ENCODE results near the gene DLGAP1.

The DLGAP1 gene

GRCh38 chr18:3715231-3716080, 739.7 kb downstream of the DLGAP1 start:
- Histone ChIP-seq H4K20me1 (ENCODE audit: insufficient read depth, low read length) (no peaks in the 10 kb centered on the region), H3K4me3 (ENCODE audit: low read length) (no peak overlapping the region), H3K4me1 (ENCODE audit: low read length) (peaks cover 16% of the 10 kb centered on the region), H3K27me3 (ENCODE audit: low read depth, low read length) (peaks cover 21% of the 10 kb centered on the region), H2AFZ (ENCODE audit: low read depth, low read length) (no peak overlapping the region), H3K36me3 (replicated peaks; ENCODE audit: low read depth, low read length) (no peaks in the 10 kb centered on the region), H3K4me2 (ENCODE audit: low read length) (no peak overlapping the region), H3K27ac (ENCODE audit: low read length) (no peak overlapping the region), H3K9me3 (ENCODE audit: insufficient read depth, low read length) (no peaks in the 10 kb centered on the region), H3K9ac (ENCODE audit: low read length) (no peak overlapping the region), H3K79me2 (ENCODE audit: low read length) (no peaks in the 10 kb centered on the region)
- TF ChIP-seq, protein P1, sequence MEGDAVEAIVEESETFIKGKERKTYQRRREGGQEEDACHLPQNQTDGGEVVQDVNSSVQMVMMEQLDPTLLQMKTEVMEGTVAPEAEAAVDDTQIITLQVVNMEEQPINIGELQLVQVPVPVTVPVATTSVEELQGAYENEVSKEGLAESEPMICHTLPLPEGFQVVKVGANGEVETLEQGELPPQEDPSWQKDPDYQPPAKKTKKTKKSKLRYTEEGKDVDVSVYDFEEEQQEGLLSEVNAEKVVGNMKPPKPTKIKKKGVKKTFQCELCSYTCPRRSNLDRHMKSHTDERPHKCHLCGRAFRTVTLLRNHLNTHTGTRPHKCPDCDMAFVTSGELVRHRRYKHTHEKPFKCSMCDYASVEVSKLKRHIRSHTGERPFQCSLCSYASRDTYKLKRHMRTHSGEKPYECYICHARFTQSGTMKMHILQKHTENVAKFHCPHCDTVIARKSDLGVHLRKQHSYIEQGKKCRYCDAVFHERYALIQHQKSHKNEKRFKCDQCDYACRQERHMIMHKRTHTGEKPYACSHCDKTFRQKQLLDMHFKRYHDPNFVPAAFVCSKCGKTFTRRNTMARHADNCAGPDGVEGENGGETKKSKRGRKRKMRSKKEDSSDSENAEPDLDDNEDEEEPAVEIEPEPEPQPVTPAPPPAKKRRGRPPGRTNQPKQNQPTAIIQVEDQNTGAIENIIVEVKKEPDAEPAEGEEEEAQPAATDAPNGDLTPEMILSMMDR (IDR thresholded peaks at IDR 0.05; ENCODE audit: low read depth, low read length) = no peak
- TF ChIP-seq EZH2phosphoT487 (IDR thresholded peaks at IDR 0.05; ENCODE audit: low read depth) = no peak

GRCh38 chr18:3713708-3714107, 741.4 kb downstream of the DLGAP1 start:
- H3K36me3 ChIP-seq (replicated peaks; ENCODE audit: low read depth, low read length) = no peaks in the 10 kb centered on the region
- peaks cover 16% of the 10 kb centered on the region for H3K4me1 ChIP-seq (ENCODE audit: low read length)
- no peak overlapping the region for H3K4me3 ChIP-seq (ENCODE audit: low read length)
- H4K20me1 ChIP-seq (ENCODE audit: insufficient read depth, low read length) = no peaks in the 10 kb centered on the region
- no peaks in the 10 kb centered on the region for H3K9me3 ChIP-seq (ENCODE audit: insufficient read depth, low read length)
- no peak overlapping the region for H3K4me2 ChIP-seq (ENCODE audit: low read length)
- H3K79me2 ChIP-seq (ENCODE audit: low read length) = no peaks in the 10 kb centered on the region
- peaks cover 30% of the 10 kb centered on the region for H3K27me3 ChIP-seq (ENCODE audit: low read depth, low read length)
- H3K9ac ChIP-seq (ENCODE audit: low read length) = no peak overlapping the region
- H3K27ac ChIP-seq (ENCODE audit: low read length) = no peak overlapping the region
- TF ChIP-seq EZH2phosphoT487 (IDR thresholded peaks at IDR 0.05; ENCODE audit: low read depth) = no peak
- TF ChIP-seq, protein P1 (IDR thresholded peaks at IDR 0.05; ENCODE audit: low read depth, low read length) = no peak
- no peak overlapping the region for H2AFZ ChIP-seq (ENCODE audit: low read depth, low read length)

DNA sequence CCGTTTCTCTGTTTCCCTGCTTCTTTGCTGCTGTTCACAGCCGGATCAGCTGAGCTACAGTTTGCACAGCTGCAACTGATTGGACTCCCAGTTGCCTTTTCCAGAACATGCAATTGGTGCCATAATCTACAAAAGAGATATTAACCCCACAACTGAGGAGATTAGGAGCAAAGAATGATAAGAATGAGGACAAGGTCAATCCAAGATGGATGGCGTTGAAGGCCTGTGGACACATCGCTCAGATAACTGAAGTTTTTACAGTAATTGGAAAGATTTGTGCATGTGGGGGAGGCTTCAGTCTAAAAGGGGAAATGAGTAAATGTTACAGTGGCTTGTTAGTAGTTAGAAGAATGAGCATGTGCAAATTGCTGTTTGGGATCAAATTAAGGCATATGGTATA, 741.9 kb downstream of the DLGAP1 start:
- H2AFZ ChIP-seq (ENCODE audit: low read depth, low read length) = no peak overlapping the region
- TF ChIP-seq EZH2phosphoT487 (IDR thresholded peaks at IDR 0.05; ENCODE audit: low read depth) = no peak
- TF ChIP-seq, protein P1 (IDR thresholded peaks at IDR 0.05; ENCODE audit: low read depth, low read length) = no peak
- no peak overlapping the region for H3K9ac ChIP-seq (ENCODE audit: low read length)
- no peak overlapping the region for H3K27ac ChIP-seq (ENCODE audit: low read length)
- no peaks in the 10 kb centered on the region for H3K36me3 ChIP-seq (replicated peaks; ENCODE audit: low read depth, low read length)
- H3K4me1 ChIP-seq (ENCODE audit: low read length) = peaks cover 16% of the 10 kb centered on the region
- peaks cover 33% of the 10 kb centered on the region for H3K27me3 ChIP-seq (ENCODE audit: low read depth, low read length)
- H3K4me3 ChIP-seq (ENCODE audit: low read length) = no peak overlapping the region
- peak overlapping the region; percentile 4; the same call in 1 of the 2 replicates for H3K4me2 ChIP-seq (ENCODE audit: low read length)
- H4K20me1 ChIP-seq (ENCODE audit: insufficient read depth, low read length) = no peaks in the 10 kb centered on the region
- H3K9me3 ChIP-seq (ENCODE audit: insufficient read depth, low read length) = no peaks in the 10 kb centered on the region
- H3K79me2 ChIP-seq (ENCODE audit: low read length) = no peaks in the 10 kb centered on the region

GRCh38 chr18:3712491-3712890, 742.6 kb downstream of the DLGAP1 start:
- Histone ChIP-seq H3K9ac (ENCODE audit: low read length) (no peak overlapping the region), H3K4me3 (ENCODE audit: low read length) (no peak overlapping the region), H4K20me1 (ENCODE audit: insufficient read depth, low read length) (no peaks in the 10 kb centered on the region), H3K36me3 (replicated peaks; ENCODE audit: low read depth, low read length) (no peaks in the 10 kb centered on the region), H3K4me1 (ENCODE audit: low read length) (peaks cover 14% of the 10 kb centered on the region), H3K4me2 (ENCODE audit: low read length) (no peak overlapping the region), H3K9me3 (ENCODE audit: insufficient read depth, low read length) (no peaks in the 10 kb centered on the region), H3K27me3 (ENCODE audit: low read depth, low read length) (peaks cover 38% of the 10 kb centered on the region), H3K27ac (ENCODE audit: low read length) (no peak overlapping the region), H3K79me2 (ENCODE audit: low read length) (no peaks in the 10 kb centered on the region), H2AFZ (ENCODE audit: low read depth, low read length) (no peak overlapping the region)
- no peak for TF ChIP-seq EZH2phosphoT487 (IDR thresholded peaks at IDR 0.05; ENCODE audit: low read depth)
- TF ChIP-seq, protein P1 (IDR thresholded peaks at IDR 0.05; ENCODE audit: low read depth, low read length) = no peak
